GM21786 (cell line): ENCODE measurements around the gene AP4S1.
"Not testable (repeated sequence)": the region's sequence is repeated elsewhere in the genome, so short reads cannot be mapped to it uniquely, and the experiment has no call there.

Experiments used
- ATAC-seq: cut with Tn5 transposase; IDR thresholded peaks from one replicate; pipeline ENCODE4 v1.9.1; 2021; ENCODE audit not compliant: unreplicated experiment

Gene AP4S1

DNA sequence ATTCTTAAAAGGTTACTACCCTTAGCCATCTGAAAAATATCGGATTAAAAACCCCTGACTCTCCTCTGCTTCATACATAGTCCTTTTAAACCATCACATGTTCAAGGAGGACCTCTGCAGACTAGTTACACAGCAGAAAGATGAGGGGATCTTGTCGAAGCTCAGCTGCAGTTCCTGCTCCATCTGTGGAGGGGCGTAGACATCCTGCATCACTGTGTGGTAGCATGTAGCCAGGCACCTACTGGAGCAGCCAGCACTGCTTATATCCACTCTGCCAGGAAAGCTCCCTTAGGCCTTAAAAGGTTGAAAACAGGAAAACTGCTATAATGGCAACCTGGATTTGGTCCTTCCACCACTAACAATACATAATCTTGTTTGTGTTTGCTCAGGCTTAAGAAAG lies 58.3 kb downstream of the AP4S1 start:
- no peak for ATAC-seq

DNA sequence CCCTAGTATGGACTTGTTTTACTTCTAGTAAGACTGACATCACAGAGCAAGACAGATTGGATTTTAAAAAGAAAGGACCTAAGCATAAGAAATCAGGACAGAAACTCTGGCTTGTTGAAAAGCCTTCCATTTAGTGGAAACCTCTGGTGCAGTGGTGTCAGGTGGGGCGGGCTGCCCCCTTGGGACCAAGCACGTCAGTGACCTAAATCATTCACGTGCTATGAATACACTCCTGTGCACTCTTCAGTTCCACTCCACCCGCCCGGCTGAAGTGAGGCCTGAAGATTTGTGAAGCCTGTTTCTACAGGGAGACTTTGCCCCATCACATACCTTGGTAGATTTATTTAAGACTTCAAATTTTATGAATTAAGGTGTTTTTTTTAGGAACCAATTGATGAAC lies 58.9 kb downstream of the AP4S1 start:
- ATAC-seq: peak; percentile 80

DNA sequence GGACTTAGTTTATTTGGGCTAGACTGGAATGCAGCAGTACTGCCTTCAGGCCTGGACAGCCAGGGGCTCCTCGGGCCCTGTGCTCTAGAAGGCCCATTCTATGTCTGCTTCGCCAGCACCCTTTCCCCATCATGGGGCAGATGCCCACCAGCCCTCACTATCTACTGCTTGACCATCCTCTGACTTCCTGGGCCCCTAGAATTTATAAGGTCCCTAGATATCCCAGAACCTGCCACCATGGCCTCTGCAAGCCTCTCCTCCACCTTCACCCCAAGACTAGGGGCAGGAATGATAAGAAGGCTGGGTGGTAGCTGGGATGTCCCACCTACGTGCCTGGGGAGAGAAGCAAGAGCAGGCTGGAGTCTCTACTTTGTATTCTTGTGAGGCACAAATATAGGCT lies 59.6 kb downstream of the AP4S1 start:
- ATAC-seq: no peak

DNA sequence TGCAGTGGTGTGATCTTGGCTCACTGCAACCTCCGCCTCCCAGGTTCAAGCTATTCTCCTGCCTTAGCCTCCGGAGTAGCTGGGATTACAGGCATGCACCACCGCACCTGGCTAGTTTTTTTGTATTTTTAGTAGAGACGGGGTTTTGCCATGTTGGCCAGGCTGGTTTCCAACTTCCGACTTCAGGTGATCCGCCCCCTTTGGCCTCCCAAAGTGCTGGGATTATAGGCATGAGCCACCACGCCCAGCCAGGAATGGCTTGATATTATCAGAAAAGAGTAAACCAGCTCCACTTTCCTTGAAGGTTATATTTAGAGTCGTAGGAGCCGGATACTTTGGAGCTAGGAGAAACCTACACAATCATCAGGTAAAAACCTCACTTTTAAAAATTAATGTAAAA lies 61.0 kb downstream of the AP4S1 start:
- not testable (repeated sequence) for ATAC-seq

DNA sequence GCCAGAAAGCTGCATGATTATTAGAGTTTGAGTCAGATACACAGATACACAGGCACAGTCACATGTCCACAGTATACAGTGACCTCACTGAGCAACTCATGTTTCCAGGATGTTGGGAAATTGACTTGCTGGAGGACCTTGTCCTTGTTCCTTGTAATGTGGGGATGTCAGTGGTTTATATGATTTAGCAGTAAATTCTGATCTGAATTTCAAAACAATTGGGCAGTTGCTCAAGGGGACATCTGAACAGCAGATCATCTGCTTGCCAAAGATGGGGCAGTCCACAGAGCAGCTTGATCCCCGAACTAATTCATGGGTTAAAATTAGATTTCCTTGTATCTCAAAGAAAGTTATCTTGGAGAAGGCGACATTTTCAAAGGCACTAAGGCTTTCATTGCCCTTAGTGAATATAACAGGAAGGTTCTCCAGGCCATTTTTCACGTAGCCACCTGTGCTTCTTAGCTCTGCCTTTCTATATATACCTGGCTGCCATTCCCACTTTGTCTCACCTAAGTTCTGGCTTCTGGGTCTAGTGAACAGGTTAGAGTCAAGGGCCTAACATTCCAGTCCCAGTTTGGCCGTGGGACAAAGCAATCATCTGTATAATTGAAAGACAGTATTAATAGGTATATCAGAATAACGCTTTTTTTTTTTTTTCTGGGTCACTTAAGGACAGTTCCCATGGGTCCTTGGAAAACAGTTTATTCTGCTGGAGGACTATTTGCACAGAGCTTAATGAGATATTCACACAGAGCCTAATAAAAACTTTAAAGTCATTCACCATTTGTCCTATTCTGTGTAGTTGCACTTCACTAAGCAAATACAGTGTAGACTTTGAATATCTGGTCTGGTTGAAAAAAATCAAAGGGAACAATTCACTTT lies 65.7 kb downstream of the AP4S1 start:
- ATAC-seq: no peak

DNA sequence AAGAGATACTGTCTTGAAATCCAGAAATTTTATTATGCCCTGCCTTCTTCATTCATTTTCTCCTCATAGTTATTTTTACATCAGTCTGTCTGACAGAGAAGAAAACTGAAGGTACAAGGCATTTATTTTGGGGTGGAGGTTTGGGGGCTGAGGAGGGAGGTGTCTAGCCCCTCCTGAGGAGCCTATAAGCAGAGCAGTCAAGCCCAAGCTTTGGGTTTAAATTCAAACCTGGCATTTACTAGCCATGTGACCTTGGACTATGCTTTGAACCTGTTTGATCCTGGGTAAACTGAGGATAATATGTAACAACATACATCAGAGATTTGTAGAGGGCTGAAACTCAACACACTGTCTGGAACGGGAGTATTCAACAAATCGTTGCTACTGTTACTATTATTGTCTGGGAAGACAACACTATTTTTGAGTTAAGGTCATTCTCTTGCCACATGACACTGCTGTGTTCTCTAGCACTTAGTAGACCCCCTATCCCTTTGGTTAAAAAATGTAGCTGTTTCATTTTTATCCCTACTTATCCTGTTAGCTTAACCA lies 66.8 kb downstream of the AP4S1 start:
- no peak for ATAC-seq

DNA sequence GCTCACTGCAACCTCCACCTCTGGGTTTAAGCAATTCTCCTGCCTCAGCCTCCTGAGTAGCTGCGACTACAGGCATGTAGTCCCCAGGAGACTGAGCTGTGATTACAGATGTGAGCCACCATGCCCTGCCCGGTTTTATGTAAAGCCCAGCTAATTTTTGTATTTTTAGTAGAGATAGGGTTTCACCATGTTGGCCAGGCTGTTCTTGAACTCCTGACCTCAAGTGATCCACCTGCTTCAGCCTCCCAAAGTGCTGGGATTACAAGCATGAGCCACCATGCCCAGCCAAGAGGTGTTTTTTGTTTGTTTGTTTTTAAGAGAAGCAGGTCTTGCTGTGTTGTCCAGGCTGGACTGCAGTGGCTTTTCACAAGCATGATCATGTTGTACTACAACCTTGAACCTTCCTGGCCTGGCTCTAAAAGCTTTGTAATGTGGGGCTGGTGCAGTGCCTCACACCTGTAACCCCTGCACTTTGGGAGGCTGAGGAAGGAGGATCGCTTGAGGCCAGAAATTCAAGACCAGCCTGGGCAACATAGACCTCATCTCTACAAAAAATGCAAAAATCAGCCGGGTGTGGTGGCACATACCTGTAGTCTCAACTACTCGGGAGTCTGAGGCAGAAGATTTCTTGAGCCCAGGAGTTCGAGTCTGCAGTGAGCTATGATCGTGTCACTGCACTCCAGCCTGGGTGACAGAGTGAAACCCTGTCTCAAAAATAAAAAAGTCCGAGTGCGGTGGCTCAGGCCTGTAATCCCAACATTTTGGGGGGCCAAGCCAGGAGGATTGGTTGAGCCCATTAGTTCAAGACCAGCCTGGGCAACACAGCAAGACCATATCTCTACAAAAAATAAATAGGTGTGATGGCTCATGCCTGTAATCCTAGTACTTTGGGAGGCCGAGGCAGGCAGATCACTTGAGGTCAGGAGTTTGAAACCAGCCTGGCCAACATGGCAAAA lies 68.7 kb downstream of the AP4S1 start:
- not testable (repeated sequence) for ATAC-seq

DNA sequence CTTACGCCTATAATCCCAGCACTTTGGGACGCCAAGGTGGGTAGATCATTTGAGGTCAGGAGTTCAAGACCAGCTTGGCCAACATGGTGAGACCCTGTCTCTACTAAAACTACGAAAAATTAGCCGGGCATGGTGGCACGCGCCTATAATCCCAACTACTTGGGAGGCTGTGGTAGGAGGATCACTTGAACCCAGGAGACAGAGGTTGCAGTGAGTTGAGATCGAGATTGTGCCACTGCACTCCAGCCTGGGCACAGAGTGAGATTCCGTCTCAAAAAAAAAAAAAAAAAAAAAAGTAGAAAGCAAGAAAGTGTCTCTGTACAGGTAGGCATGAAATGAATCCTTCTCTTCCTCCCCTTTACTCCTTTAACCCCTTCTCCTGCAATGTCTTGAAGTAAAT lies 70.4 kb downstream of the AP4S1 start:
- not testable (repeated sequence) for ATAC-seq

DNA sequence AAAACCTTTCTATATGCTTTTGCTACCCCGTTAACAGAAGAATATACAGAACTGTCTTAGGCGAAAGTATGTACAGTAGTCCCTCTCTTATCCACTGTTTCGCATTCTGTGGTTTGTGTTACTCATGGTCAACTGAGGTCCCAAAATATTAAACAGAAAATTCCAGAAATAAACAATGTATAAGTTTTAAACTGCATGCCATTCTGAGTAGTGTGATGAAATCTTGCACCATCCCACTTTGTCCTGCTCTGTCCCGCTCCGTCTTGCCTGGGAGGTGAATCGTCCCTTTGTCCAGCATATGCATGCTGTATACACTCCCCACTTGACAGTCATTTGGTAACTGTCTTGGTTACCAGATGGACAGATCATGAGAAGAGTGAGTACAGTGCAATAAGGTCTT lies 70.8 kb downstream of the AP4S1 start:
- no peak for ATAC-seq

DNA sequence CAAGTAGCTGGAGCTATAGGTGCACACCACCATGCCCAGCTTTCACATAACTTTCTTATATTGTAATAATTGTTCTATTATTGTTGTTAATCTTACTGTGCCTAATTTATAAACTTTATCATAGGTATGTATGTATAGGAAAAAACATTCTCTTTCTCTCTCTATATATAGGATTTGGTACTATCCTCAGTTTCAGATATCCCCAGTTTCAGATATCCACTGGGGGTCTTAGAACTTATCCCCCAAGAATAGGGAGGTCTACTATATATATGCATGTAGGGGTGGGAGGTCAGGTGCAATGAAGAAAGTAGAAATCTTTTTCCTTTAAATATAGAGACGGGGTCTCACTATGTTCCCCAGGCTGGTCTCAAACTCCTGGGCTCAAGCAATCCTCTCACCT lies 71.6 kb downstream of the AP4S1 start:
- no peak for ATAC-seq

DNA sequence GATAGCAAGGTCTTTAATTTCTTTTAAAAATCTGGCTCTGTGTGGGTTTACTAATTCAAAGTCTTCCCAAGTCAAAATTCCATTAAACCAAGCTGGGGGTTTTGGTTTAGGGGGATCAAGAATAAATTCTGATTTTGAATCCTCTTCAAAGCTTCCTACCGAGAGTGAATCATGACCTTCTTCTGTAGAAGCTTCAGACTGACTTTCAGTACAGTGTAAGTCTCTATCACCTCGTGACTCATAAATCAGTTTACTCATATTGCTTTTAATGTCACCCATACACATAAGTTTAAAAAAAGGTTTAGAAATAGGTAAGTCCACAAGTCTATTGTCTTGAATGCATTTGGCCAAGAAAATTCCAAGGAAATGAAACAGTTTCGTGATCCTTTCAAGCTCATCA lies 81.3 kb downstream of the AP4S1 start:
- no peak for ATAC-seq

DNA sequence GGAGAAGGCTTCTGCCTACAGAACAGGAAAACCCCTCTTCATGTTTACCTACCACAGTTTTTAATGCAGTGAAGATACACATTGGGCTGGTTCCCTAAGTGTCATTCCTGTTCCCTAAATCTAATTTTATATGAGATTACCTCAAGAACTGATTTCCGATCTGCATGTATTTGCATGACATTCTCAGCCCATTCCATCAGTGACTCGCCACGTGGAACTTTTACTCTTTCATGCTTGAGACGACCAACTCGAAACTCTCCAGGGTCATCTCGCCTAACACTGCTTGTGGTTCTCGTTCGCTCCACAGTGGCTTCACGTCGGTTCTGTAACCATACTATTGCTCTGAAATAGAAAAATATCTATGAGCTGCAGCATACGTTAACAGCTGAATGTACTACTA lies 83.8 kb downstream of the AP4S1 start:
- ATAC-seq: no peak

DNA sequence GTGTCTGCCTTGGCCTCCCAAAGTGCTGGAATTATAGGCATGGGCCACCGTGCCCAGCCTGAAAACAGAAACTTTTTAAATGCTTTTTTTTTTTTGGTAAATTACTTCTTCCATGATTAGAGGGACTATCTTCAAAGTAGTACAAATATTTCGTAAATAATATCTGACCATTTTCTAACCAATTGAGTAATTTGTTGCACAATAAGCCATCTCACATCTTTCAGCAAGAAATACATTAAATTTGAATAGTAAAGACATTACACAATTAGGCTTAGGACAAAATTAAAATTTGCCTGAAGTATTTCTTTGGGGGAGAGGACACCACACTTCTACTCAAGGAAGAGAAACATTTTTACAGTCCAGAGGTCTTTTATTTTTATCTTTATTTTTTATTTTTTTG lies 85.4 kb downstream of the AP4S1 start:
- no peak for ATAC-seq

DNA sequence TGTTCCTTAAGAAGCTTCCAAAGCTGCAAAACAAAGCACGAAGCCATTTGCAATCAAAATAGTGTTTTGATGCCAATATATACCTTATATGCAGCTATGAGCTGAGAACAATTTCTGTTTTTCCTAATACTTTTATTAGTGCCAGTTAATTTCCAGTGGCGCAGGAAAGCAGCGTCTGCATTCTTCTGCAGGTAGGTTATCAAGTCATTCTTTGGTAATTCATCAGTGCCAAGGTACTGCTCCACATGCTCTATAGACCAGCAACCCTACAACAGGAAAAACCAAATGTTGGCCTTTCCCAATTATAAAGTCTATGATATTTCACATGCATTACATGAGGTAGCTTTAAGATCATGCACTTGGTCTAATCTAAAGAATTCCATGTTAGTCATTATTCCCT lies 88.3 kb downstream of the AP4S1 start:
- no peak for ATAC-seq

DNA sequence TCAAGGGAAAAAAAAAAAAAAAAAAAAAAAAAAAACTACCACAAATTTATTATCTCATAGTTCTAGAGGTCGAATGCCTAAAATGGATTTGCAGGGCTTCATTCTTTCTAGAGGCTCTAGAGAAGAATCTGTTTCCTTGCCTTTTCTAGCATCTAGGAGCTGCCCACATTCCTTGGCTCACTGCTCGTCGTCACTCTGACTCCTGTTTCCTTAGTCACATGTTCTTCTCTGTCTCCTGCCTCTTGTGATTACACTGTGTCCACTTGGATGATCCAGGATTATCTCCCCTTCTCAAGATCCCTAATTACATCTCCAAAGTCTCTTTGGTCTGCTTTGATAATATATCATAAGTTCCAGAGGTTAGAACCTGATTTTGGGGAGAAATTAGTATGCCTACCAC lies 93.4 kb downstream of the AP4S1 start:
- no peak for ATAC-seq

DNA sequence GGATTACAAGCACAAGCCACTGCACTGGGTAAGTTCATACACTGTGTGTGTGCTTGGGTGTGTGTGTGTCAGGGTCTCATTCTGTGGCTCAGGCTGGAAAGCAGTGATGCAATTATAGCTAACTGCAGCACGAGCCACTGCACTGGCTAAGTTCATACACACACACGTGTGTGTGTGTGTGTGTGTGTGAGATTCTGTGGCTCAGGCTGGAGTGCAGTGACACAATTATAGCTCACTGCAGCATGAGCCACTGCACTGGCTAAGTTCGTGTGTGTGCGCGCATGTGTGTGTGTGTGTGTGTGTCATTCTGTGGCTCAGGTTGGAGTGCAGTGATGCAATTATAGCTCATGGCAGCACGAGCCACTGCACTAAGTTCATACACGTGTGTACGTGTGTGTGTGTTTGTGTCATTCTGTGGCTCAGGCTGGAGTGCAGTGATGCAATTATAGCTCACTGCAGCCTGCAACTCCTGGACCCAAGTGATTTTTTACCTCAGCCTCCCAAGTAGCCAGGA lies 96.7 kb downstream of the AP4S1 start:
- no peak for ATAC-seq

DNA sequence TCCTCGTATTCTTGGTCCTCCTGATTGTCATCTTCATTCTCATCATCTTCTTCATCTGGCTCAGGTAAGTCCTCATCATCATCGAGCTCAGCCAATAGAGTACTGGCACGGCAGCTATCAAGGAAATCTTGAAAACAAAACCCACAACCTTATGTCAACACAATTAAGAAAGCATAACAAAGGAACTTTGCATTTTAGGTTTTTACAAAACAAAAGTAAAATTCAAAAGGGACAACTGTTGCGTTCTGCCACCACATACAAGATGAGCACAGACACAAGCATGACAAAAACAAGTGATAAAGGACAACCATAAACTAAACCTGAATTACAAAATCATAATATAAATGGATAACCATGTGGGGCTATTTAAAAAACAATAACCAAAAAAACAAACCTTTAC lies 97.5 kb downstream of the AP4S1 start:
- no peak for ATAC-seq

DNA sequence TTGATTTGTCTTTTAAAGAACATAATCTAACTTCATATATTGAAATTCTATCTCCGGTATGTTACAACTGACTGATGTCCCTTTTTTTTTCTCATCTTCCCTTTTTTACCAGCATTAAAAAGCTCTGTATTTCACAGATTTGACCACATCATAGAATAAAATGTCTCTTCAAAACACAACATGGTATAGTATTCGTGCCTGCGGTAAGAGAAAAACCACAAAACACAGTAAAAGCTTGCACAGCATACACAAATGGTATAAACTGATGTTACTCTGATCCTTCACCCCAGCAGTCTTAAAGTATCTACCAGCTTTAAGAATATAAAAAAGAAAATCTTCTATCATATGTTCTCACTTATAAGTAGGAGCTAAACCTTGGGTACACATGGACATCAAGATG lies 98.7 kb downstream of the AP4S1 start:
- no peak for ATAC-seq

DNA sequence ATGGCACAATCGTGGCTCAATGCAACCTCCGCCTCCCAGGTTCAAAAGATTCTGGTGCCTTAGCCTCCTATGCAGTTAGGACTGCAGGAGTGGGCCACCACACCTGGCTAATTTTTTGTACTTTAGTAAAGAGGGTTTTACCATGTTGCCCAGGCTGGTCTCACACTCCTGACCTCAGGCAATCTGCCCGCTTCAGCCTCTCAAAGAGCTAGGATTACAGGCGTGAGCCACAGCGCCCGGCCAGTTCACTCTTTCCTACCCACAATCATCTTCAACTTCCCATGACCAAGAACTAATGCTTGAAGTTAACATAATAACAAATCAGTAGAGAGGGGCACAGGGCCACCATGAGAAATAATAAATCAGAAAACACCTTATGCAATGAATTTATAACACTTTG lies 99.8 kb downstream of the AP4S1 start:
- ATAC-seq: no peak

DNA sequence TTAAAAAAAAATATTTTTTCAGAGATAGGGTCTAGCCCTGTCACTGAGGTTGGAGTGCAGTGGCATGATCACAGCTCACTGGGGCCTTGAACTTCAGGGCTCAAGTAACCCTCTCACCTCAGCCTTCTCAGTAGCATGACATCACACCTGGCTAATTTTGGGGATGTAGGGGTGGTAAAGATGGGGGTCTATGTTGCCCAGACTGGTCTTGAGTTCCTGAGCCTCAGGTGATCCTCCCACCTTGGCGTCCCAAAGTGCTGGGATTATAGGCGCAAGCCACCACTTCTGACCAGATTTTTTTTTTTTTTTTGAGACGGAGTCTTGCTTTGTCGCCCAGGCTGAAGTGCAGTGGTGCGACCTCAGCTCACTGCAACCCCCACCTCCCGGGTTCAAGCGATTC lies 101.2 kb downstream of the AP4S1 start:
- no peak for ATAC-seq

DNA sequence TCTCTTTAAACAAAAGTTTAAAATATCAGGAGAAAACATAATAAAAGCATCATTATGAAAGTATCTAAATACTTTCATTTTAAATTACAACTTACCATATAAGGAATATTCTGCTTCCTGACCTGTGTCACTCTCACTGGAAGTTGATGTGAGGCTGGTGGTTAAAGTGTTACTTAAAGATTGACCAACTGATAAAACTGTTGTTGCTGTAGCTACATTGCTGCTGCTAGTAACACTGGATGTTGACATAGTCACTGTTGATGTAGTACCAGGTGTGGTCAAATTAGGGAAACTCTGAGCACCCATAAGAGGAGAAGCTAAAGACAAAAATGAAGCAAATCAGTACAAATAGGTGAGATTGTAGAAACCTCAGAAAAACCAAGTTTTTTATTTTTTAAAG lies 102.2 kb downstream of the AP4S1 start:
- ATAC-seq: peak; percentile 72
